T-helper 2 cell treated with Interferon-gamma antibody and Interleukin-4, amounts not matched to agents 5 μg/mL and 100 μg/mL, for 36 hours (primary cell): ENCODE results near the gene RETN.

Source experiments
- DNase-seq: peaks from one replicate; pipeline ENCODE4 v3.0.0; 2021; ENCODE audit warnings: low spot score
- H3K27ac Mint-ChIP-seq: one replicate; pipeline ENCODE4 v1.8.0; 2021; ENCODE audit warnings: mild to moderate bottlenecking, mixed read lengths
- H3K27me3 Mint-ChIP-seq: one replicate; pipeline ENCODE4 v1.8.0; 2021; ENCODE audit warnings: low read depth, mixed read lengths
- H3K36me3 Mint-ChIP-seq: one replicate; pipeline ENCODE4 v1.8.0; 2021; ENCODE audit warnings: low read depth, mixed read lengths
- H3K4me1 Mint-ChIP-seq: one replicate; pipeline ENCODE4 v1.8.0; 2021; ENCODE audit warnings: low read depth, mixed read lengths
- H3K4me3 Mint-ChIP-seq: one replicate; pipeline ENCODE4 v1.8.0; 2022; ENCODE audit warnings: mild to moderate bottlenecking, moderate library complexity, mixed read lengths
- H3K9me3 Mint-ChIP-seq: one replicate; pipeline ENCODE4 v1.8.0; 2021; ENCODE audit warnings: mixed read lengths

The RETN gene

GRCh38 chr19:7715671-7716070 lies 46.8 kb downstream of the RETN start:
- Mint-ChIP-seq H3K4me1 (no peaks in the 10 kb centered on the region), H3K27ac (no peak overlapping the region), H3K4me3 (no peak overlapping the region), H3K9me3 (peaks cover 5% of the 10 kb centered on the region), H3K27me3 (peaks cover 3% of the 10 kb centered on the region), H3K36me3 (no peaks in the 10 kb centered on the region)
- no peak for DNase-seq

DNA sequence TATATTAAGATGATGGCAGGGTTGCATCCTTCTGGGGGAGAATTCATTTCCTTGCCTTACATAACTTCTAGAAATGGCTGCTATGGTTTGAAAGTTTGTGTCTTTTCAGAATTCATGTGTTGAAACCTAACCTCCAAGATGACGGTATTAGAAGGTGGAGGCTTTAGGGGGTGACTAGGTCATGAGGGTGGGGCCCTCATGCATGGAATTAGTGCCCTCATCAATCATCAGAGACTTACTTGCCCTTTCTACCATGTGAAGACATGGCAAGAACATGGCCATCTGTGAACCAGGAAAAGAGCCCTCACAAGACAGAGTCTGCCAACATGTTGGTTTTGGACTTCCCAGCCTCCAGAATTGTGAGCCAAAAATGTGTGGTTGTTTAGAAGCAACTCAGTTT lies 47.9 kb downstream of the RETN start:
- peaks cover 3% of the 10 kb centered on the region for H3K27me3 Mint-ChIP-seq
- H3K4me1 Mint-ChIP-seq = no peaks in the 10 kb centered on the region
- H3K27ac Mint-ChIP-seq = no peak overlapping the region
- H3K9me3 Mint-ChIP-seq = peaks cover 5% of the 10 kb centered on the region
- no peak overlapping the region for H3K4me3 Mint-ChIP-seq
- H3K36me3 Mint-ChIP-seq = no peaks in the 10 kb centered on the region
- no peak for DNase-seq

DNA sequence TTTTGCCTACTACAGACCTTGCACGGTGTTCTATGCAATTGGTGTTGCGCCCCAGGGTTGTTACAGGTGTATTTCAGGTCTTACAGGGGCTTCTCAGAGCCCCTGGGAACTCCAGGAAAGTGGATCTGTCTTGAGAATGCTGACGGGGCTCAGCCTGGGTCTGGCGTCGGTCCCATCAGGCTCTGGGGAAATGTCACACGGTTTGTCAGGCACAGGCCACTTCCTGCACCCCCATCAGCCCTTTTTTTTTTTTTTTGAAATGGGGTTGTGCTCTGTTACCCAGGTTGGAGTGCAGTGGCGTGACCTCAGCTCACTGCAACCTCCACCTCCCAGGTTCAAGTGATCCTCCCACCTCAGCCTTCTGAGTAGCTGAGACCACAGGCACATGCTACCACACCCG lies 49.8 kb downstream of the RETN start:
- DNase-seq = no peak
- H3K4me3 Mint-ChIP-seq = no peak overlapping the region
- H3K36me3 Mint-ChIP-seq = no peaks in the 10 kb centered on the region
- no peak overlapping the region for H3K27ac Mint-ChIP-seq
- peaks cover 6% of the 10 kb centered on the region for H3K27me3 Mint-ChIP-seq
- H3K4me1 Mint-ChIP-seq = no peaks in the 10 kb centered on the region
- peaks cover 5% of the 10 kb centered on the region for H3K9me3 Mint-ChIP-seq
